Uterus (tissue), 4 donors: ENCODE data around the gene MKI67. TPM values are rescaled to one million over a fixed set of nuclear protein-coding genes. Genes with fewer than 3 reads are reported as not detected.

ENCODE experiments used
- DNase-seq, 2 donors: peaks; one replicate each; pipeline ENCODE4 v3.0.0-alpha.2; 2019 to 2020
- H3K27ac ChIP-seq, 2 donors: fragments of 200-600 bp; sonication (generic); 1 replicate in 1 of 2; 2 replicates in 1 of 2; pipeline ENCODE4 v1.5.1; 2016 to 2018
- H3K27me3 ChIP-seq, 2 donors: fragments of 200-600 bp; sonication (generic); one replicate each; pipeline ENCODE4 v1.5.1; 2018 to 2019; ENCODE audit warnings: control low read depth in 1 of 2
- H3K36me3 ChIP-seq, 2 donors: fragments of 200-600 bp; sonication (generic); one replicate each; pipeline ENCODE4 v1.5.1; 2019; ENCODE audit warnings: control low read depth in 1 of 2
- H3K4me1 ChIP-seq, 2 donors: fragments of 200-600 bp; sonication (generic); one replicate each; pipeline ENCODE4 v1.5.1; 2018 to 2019; ENCODE audit warnings: control low read depth in 1 of 2
- H3K4me3 ChIP-seq, 2 donors: fragments of 200-600 bp; sonication (generic); 1 replicate in 1 of 2; 2 replicates in 1 of 2; pipeline ENCODE4 v1.5.1; 2018 to 2019; ENCODE audit warnings: mild to moderate bottlenecking in 1 of 2
- H3K9me3 ChIP-seq, 2 donors: fragments of 200-600 bp; sonication (generic); one replicate each; pipeline ENCODE4 v1.5.1; 2019; ENCODE audit warnings: control low read depth in 1 of 2
- POLR2A ChIP-seq, 2 donors: fragments of 450-650 bp; IDR thresholded peaks; one replicate each; pipeline ENCODE4 v1.6.1; 2016; ENCODE audit warnings: antibody characterized with exemption in 2 of 2, mild to moderate bottlenecking in 1 of 2, moderate library complexity in 1 of 2
- intact Hi-C: fragments of 100-400 bp; cut with DNase I; formaldehyde crosslinking; loops from one replicate; pipeline ENCODE4 v1.15.1; 2023; ENCODE audit warnings: low total_unique reads
- total RNA-seq, 4 donors: library from RNA; depleted of rRNA in 3 of 4; stranded (reverse); fragments of >200 nt in 3 of 4; gene quantifications; one replicate each; pipeline versions ENCODE4 v1.1.0 to v1.2.4, GENCODE V29; 2014 to 2023
- TF ChIP-seq, protein P1 (sequence below), 4 experiments: fragments of 200-600 bp in 2 of 4; fragments of 450-650 bp in 2 of 4; sonication (generic) in 2 of 4; IDR thresholded peaks; one replicate each; pipeline ENCODE4 v1.5.1; 2016 to 2019; ENCODE audit warnings: antibody characterized with exemption in 4 of 4, mild to moderate bottlenecking in 2 of 4, moderate library complexity in 1 of 4
- donor health status: DM: yes; HTN: yes; CAD: no.

Gene MKI67
- total RNA-seq, 4 donors from 2014 or later = under 0.01 to 16.9 (median 0.56) TPM

DNA sequence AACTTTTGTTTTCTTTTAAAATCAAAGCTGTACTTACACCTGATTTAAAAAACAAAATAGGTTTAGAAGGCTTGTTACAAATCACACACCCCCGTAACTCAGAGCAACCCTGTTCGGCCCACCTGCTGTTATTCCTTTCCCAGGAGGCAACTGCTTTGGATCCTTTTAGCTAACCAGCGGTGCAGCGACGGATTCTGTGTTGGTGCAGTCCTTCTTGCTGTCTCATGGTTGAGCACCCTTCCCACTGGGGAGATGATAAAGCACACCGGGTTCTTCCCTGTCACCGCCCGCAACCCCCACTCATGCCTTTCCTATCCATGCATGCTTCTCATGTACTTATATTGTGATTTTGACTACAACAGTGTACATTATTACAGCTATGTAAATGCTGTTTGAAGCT lies 24.8 kb upstream of the MKI67 start:
- no peaks in the 10 kb centered on the region for H3K27me3 ChIP-seq
- no peak overlapping the region for H3K4me3 ChIP-seq
- H3K9me3 ChIP-seq = no peaks in the 10 kb centered on the region
- TF ChIP-seq POLR2A (IDR thresholded peaks at IDR 0.05) = no peak
- TF ChIP-seq, protein P1, sequence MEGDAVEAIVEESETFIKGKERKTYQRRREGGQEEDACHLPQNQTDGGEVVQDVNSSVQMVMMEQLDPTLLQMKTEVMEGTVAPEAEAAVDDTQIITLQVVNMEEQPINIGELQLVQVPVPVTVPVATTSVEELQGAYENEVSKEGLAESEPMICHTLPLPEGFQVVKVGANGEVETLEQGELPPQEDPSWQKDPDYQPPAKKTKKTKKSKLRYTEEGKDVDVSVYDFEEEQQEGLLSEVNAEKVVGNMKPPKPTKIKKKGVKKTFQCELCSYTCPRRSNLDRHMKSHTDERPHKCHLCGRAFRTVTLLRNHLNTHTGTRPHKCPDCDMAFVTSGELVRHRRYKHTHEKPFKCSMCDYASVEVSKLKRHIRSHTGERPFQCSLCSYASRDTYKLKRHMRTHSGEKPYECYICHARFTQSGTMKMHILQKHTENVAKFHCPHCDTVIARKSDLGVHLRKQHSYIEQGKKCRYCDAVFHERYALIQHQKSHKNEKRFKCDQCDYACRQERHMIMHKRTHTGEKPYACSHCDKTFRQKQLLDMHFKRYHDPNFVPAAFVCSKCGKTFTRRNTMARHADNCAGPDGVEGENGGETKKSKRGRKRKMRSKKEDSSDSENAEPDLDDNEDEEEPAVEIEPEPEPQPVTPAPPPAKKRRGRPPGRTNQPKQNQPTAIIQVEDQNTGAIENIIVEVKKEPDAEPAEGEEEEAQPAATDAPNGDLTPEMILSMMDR (IDR thresholded peaks at IDR 0.05) = no peak
- DNase-seq = no peak
- no peak overlapping the region for H3K27ac ChIP-seq
- H3K36me3 ChIP-seq = no peaks in the 10 kb centered on the region
- intact Hi-C loops = no loop called here
- H3K4me1 ChIP-seq = peaks cover 0 to 3% of the 10 kb centered on the region in 2 donors

DNA sequence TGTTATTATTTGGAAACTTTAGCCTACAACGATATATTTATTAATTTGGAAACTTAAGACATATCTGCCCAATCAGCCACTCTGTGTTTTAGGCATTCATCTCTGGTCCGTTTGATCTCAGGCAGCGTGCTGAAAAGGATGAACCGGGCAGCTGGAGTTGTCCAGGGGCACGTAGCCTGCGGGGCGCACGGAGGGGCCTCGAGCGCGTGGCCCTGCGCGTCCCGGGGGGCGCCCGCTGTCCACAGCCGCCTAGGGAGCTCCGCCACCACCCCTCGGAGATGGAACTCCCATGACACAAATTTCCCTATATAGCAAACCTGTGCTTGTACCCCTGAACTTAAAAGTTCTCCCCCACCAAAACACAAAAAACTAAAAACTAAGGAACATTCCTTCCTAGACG lies 24.3 kb upstream of the MKI67 start:
- intact Hi-C loops = no loop called here
- Histone ChIP-seq H3K36me3 (no peaks in the 10 kb centered on the region), H3K27ac (no peak overlapping the region), H3K4me1 (peaks cover 0 to 3% of the 10 kb centered on the region in 2 donors), H3K27me3 (no peaks in the 10 kb centered on the region), H3K9me3 (no peaks in the 10 kb centered on the region), H3K4me3 (no peak overlapping the region)
- TF ChIP-seq, protein P1 (IDR thresholded peaks at IDR 0.05) = no peak
- TF ChIP-seq POLR2A (IDR thresholded peaks at IDR 0.05) = no peak
- no peak for DNase-seq

DNA sequence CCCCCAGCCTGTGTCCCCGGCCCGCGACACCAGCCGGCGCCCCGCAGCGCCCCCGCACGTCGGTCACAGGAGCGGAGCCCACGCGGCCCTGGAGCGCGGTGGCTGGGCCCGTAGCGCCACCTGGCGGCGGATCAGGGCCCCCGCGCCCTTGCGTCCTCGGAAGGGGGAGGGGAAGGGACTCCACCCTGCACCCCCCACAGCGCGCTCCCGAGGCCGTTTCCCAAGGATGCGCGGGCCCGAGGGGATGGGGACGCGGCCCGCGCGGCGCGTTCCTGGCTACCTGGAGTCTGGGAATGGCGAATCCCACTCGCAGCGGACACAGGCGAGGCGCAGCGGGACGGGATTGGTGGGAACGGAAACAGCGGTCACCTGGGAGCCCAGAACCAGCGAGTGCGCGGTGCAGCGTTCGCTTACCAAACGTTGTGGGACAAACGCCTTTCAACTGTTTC lies 23.8 kb upstream of the MKI67 start:
- no peak overlapping the region for H3K4me3 ChIP-seq
- no peak for TF ChIP-seq POLR2A (IDR thresholded peaks at IDR 0.05)
- TF ChIP-seq, protein P1 (IDR thresholded peaks at IDR 0.05) = peak; percentile 25 to 80 (median 53)
- no peaks in the 10 kb centered on the region for H3K9me3 ChIP-seq
- intact Hi-C loops = no loop called here
- H3K27ac ChIP-seq = no peak overlapping the region
- peaks cover 0 to 3% of the 10 kb centered on the region in 2 donors for H3K4me1 ChIP-seq
- no peaks in the 10 kb centered on the region for H3K36me3 ChIP-seq
- H3K27me3 ChIP-seq = no peaks in the 10 kb centered on the region
- DNase-seq = no peak

DNA sequence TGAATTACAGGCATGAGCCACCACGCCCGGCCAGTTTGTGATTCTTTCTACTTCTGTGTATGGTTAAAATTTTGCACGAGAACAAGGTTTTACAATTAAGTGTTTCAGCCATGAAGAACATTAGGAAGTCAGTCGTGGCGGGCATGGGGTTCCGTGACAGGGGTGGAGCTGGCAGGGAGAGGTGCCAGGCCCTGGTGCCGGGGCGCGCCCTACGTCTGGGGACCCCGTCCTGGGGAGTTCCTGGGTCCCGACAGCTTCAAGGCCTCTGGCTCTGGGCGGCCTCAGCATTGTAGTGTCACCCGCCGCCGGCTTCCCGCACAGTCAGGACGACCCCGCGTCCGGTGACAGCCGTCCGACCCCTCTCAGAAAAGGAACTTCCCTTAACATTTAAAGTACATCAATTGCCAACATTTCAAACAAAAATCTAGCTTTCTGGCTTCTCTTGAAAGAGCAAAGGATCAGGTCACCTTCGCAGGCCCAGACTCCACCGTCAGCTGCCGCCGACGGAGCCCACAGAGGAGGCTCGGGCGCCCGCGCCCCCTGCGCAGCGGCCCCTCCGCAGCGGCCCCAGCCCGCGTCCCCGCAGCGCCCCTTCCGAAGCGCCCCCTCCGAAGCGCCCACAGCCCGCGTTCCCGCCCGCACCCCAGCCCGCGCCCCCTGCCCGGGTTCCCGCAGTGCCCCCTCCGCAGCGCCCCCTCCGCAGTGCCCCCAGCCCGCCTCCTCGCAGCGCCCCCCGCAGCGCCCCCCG lies 23.2 kb upstream of the MKI67 start:
- Histone ChIP-seq H3K9me3 (no peaks in the 10 kb centered on the region), H3K27me3 (no peaks in the 10 kb centered on the region), H3K27ac (no peak overlapping the region), H3K36me3 (no peaks in the 10 kb centered on the region), H3K4me1 (peaks cover 0 to 3% of the 10 kb centered on the region in 2 donors), H3K4me3 (no peak overlapping the region)
- TF ChIP-seq POLR2A (IDR thresholded peaks at IDR 0.05) = no peak
- TF ChIP-seq, protein P1 (IDR thresholded peaks at IDR 0.05) = no peak
- no peak for DNase-seq
- intact Hi-C loops = no loop called here

DNA sequence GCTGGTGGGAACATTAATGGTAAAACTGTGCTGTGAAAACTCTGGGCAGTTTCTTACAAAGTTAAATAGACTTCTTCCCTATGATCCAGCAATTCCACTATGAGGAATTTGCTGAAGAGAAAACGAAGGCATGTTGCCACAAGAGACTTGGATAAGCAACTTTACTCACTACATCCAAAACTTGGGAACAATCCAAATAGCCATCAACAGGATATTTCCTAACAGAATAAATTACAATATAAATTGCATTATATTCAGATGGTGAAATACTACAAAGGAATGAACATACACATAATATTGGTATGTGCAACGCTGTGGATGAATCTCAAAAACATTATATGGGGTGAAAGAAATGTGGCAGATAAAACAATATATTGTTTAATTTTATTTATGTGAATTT lies 21.4 kb upstream of the MKI67 start:
- TF ChIP-seq, protein P1 (IDR thresholded peaks at IDR 0.05) = no peak
- TF ChIP-seq POLR2A (IDR thresholded peaks at IDR 0.05) = no peak
- intact Hi-C loops = no loop called here
- H3K4me1 ChIP-seq = peaks cover 0 to 3% of the 10 kb centered on the region in 2 donors
- no peak overlapping the region for H3K4me3 ChIP-seq
- DNase-seq = no peak
- no peak overlapping the region for H3K27ac ChIP-seq
- no peaks in the 10 kb centered on the region for H3K9me3 ChIP-seq
- no peaks in the 10 kb centered on the region for H3K36me3 ChIP-seq
- H3K27me3 ChIP-seq = no peaks in the 10 kb centered on the region
